Mesendoderm (in vitro differentiated cells): Measurements from ENCODE around the gene ZBED4.

Experiments
- DNase-seq: peaks from one replicate; pipeline ENCODE4 v3.0.0; 2013
- H2AK5ac ChIP-seq: 2 replicates; pipeline ENCODE4 v1.6.1; 2013; ENCODE audit warnings: low read length, inconsistent platforms
- H2BK120ac ChIP-seq: 2 replicates; pipeline ENCODE4 v1.6.1; 2013; ENCODE audit warnings: low read depth, mild to moderate bottlenecking, low read length, moderate library complexity, mixed read lengths
- H2BK15ac ChIP-seq: replicated peaks from 2 replicates; pipeline ENCODE4 v1.6.1; 2013; ENCODE audit warnings: low read depth, mild to moderate bottlenecking, moderate library complexity
- H2BK5ac ChIP-seq: 2 replicates; pipeline ENCODE4 v1.6.1; 2013; ENCODE audit warnings: low read length, inconsistent platforms
- H3K18ac ChIP-seq: 2 replicates; pipeline ENCODE4 v1.6.1; 2013; ENCODE audit warnings: mild to moderate bottlenecking, low read length, mixed read lengths
- H3K23ac ChIP-seq: one replicate; pipeline ENCODE4 v1.6.1; 2013; ENCODE audit warnings: low read length
- H3K27ac ChIP-seq: 2 replicates; pipeline ENCODE4 v1.5.1; 2013; ENCODE audit warnings: low read depth, mild to moderate bottlenecking, inconsistent platforms, low read length, moderate library complexity
- H3K27me3 ChIP-seq: 2 replicates; pipeline ENCODE4 v1.6.1; 2013; ENCODE audit warnings: low read length, control low read depth, mild to moderate bottlenecking, inconsistent platforms; ENCODE audit not compliant: insufficient read depth, poor library complexity
- H3K36me3 ChIP-seq: 2 replicates; pipeline ENCODE4 v1.6.1; 2013; ENCODE audit warnings: low read length, inconsistent platforms; ENCODE audit not compliant: control insufficient read depth, insufficient read depth
- H3K4ac ChIP-seq: one replicate; pipeline ENCODE4 v1.6.1; 2013; ENCODE audit warnings: low read depth, mild to moderate bottlenecking, low read length, moderate library complexity
- H3K4me1 ChIP-seq: 2 replicates; pipeline ENCODE4 v1.6.1; 2013; ENCODE audit warnings: low read depth, low read length, inconsistent platforms; ENCODE audit not compliant: control insufficient read depth
- H3K4me2 ChIP-seq: 2 replicates; pipeline ENCODE4 v1.6.1; 2013; ENCODE audit warnings: low read length
- H3K4me3 ChIP-seq: 2 replicates; pipeline ENCODE4 v1.5.1; 2013; ENCODE audit warnings: mild to moderate bottlenecking, low read length
- H3K56ac ChIP-seq: one replicate; pipeline ENCODE4 v1.6.1; 2013; ENCODE audit warnings: low read length
- H3K79me1 ChIP-seq: 2 replicates; pipeline ENCODE4 v1.6.1; 2013; ENCODE audit warnings: low read length, inconsistent platforms
- H3K79me2 ChIP-seq: 2 replicates; pipeline ENCODE4 v1.6.1; 2013; ENCODE audit warnings: mild to moderate bottlenecking, low read length; ENCODE audit not compliant: control insufficient read depth, insufficient read depth
- H3K9ac ChIP-seq: 2 replicates; pipeline ENCODE4 v1.6.1; 2013; ENCODE audit warnings: low read length, inconsistent platforms
- H4K5ac ChIP-seq: one replicate; pipeline ENCODE4 v1.6.1; 2013; ENCODE audit warnings: low read length
- H4K8ac ChIP-seq: one replicate; pipeline ENCODE4 v1.6.1; 2013; ENCODE audit warnings: low read depth, mild to moderate bottlenecking, control low read depth, low read length, moderate library complexity
- WGBS: extraction: QIAGEN DNeasy Blood & Tissue Kit; methylation state at CpG from one replicate; pipeline ENCODE4 v1.1.7; 2013; ENCODE audit warnings: low lambda C conversion rate, missing lambda C conversion rate; ENCODE audit not compliant: insufficient coverage; ENCODE audit errors: extremely low coverage; 5-methylcytosine and 5-hydroxymethylcytosine counted together

Gene ZBED4

DNA sequence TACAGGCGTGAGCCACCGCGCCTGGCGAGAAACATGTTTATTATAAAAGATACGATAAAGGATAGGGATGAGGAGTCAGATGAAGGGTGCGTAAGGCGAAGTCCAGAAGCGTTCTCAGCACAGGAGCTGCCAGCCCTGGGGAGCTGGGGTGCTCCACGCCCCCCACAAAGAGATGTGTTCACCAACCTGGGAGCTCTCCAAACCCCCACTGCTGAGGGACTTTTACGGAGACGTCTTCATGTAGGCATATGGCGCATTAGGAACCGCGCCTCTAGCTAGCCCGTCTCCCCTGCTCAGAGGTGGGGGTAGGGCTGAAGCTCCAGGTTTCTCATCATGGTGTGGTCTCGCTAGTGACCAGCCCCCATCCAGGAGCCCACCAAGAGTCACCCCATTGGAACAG is 8.4 kb upstream of the ZBED4 start:
- Histone ChIP-seq H3K23ac (no peak overlapping the region), H3K4ac (no peak overlapping the region), H3K79me1 (no peaks in the 10 kb centered on the region), H3K4me2 (no peak overlapping the region), H2BK120ac (no peak overlapping the region), H4K5ac (no peak overlapping the region), H3K27ac (no peak overlapping the region), H3K4me1 (no peaks in the 10 kb centered on the region), H3K27me3 (peaks cover 32% of the 10 kb centered on the region), H4K8ac (no peak overlapping the region), H2BK15ac (no peak overlapping the region), H3K79me2 (no peaks in the 10 kb centered on the region), H2AK5ac (no peak overlapping the region), H3K18ac (no peak overlapping the region), H3K9ac (no peak overlapping the region), H2BK5ac (no peak overlapping the region), H3K36me3 (no peaks in the 10 kb centered on the region), H3K4me3 (no peak overlapping the region), H3K56ac (no peak overlapping the region)
- no peak for DNase-seq
- WGBS: no CpG with 5 or more reads among the region's 16 CpGs

DNA sequence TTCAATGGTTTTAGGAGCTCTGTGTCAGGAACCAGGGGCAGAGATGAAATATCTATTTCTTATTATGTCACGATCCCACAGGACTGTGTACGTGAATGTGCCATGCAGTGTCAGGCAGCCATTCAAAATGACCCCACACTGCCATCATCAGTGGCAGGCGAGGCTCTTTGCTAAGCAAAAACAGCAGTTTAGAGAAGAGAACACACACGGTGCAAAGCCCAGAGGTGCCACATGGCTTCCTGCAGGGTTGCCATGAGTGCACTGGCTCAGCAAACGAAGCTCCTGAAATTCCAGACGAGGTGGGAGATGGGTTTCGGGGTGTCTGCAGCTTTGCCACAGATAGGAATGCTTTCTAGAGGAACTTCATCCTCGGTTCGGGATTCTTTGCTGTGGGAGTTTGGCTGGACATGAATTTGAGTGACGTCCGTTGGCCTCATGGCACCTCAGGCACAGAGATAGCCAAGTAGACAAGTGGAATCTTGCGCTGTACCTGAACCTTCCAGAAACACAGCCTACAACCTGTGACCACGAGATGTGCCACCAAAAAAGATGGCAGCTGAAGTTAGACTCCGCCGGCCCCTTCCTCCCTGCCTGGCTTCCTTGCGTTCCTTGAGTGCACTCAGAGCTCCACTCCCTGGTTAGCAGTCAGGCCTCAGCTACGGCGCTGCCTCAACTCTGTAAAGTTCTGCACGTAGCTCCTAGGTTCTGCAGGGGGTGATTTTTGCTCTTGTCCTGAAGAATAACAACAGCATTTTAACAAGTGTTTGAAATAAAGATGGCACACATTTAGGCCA is 7.8 kb upstream of the ZBED4 start:
- Histone ChIP-seq H3K27me3 (peaks cover 38% of the 10 kb centered on the region), H3K23ac (no peak overlapping the region), H4K8ac (no peak overlapping the region), H3K18ac (no peak overlapping the region), H3K9ac (no peak overlapping the region), H3K27ac (no peak overlapping the region), H2BK120ac (no peak overlapping the region), H3K79me2 (no peaks in the 10 kb centered on the region), H3K56ac (no peak overlapping the region), H4K5ac (no peak overlapping the region), H3K79me1 (no peaks in the 10 kb centered on the region), H3K4me1 (no peaks in the 10 kb centered on the region), H2AK5ac (no peak overlapping the region), H2BK5ac (no peak overlapping the region), H3K4me2 (no peak overlapping the region), H2BK15ac (no peak overlapping the region), H3K4me3 (no peak overlapping the region), H3K4ac (no peak overlapping the region), H3K36me3 (no peaks in the 10 kb centered on the region)
- no peak for DNase-seq
- WGBS: no CpG with 5 or more reads among the region's 19 CpGs

DNA sequence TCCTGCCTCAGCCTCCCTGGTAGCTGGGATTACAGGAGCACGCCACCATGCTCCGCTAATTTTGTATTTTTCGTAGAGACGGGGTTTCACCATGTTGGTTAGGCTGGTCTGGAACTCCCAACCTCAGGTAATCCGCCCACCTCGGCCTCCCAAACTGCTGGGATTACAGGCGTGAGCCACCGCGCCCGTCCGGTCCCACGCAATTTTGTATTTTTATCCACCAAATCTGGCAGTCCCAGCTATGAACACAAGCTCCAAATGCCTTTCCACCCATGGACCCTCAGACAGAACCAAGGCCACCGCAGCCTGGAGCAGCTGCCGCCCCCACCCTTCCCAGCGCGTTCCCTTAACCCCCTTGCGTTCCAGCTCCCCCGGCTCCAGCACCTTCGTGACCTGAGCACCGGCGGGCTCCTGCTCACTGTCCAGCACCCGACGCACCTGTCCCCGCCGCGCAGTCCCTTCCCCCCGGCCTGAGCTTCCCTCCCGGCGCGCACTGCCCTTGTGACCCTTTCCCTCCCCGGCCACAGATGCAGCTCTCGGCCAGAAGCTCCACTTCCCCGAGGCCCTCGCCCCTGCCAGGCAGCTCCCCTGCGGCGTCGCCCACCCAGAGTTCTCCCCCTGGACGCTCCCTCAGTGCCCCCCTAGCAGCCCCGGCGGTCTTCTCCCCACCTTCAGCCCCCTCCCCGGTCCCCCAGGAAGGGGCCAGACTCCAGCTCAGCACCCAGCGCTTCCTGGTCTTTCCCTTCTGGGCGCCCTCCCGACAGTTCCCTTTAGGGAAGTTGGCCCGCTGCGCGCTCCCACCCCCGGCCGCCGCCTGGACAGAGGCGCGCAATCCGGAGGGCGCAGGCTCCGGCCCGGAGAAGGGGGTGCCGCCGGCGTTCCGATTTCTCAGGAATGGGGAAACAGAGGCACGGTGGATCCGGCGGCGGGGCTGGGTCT is 5.6 kb upstream of the ZBED4 start:
- peak overlapping the region; percentile 7 for H3K56ac ChIP-seq
- no peak overlapping the region for H3K4ac ChIP-seq
- no peak overlapping the region for H2BK120ac ChIP-seq
- no peak overlapping the region for H4K8ac ChIP-seq
- H3K9ac ChIP-seq: peak overlapping the region; percentile 21
- H3K23ac ChIP-seq: no peak overlapping the region
- H3K27me3 ChIP-seq: peaks cover 49% of the 10 kb centered on the region
- H3K18ac ChIP-seq: no peak overlapping the region
- no peak overlapping the region for H2BK5ac ChIP-seq
- no peak overlapping the region for H3K4me3 ChIP-seq
- no CpG with 5 or more reads among the region's 64 CpGs for WGBS
- no peak overlapping the region for H2BK15ac ChIP-seq
- H3K4me2 ChIP-seq: peak overlapping the region; percentile 50
- H3K27ac ChIP-seq: no peak overlapping the region
- no peaks in the 10 kb centered on the region for H3K36me3 ChIP-seq
- H3K79me1 ChIP-seq: no peaks in the 10 kb centered on the region
- H3K79me2 ChIP-seq: no peaks in the 10 kb centered on the region
- H4K5ac ChIP-seq: no peak overlapping the region
- no peaks in the 10 kb centered on the region for H3K4me1 ChIP-seq
- DNase-seq: no peak
- no peak overlapping the region for H2AK5ac ChIP-seq

DNA sequence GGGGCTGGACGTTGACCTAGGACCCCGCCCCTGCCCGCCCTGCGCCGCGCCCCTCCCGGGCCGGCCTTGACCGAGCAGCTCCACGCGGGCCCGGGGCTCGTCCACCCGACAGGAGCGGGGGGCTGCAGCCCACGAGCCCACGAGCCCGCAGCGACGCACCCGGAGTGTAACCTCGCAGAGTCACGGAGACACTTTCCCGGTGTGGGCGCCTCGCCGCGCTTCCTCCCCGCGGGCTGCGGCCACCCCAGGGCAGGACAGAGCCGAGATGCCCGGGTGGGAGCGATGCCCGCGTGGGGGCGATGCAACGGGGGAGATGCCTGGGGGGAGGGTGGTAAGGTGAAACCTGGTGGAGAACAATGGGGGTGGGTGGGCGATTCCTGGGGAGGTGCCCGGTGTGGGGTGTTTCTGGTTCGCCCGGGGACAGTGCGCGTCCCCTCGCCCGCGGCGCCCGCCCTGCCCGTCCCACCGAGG is 4.9 kb upstream of the ZBED4 start:
- Histone ChIP-seq H3K56ac (peak overlapping the region; percentile 42), H3K4me1 (no peaks in the 10 kb centered on the region), H3K18ac (no peak overlapping the region), H2BK15ac (no peak overlapping the region), H3K36me3 (no peaks in the 10 kb centered on the region), H4K8ac (no peak overlapping the region), H3K27ac (no peak overlapping the region), H3K79me1 (no peaks in the 10 kb centered on the region), H4K5ac (no peak overlapping the region), H3K27me3 (peaks cover 49% of the 10 kb centered on the region), H2BK5ac (no peak overlapping the region), H3K23ac (no peak overlapping the region), H3K9ac (peak overlapping the region; percentile 50), H2BK120ac (no peak overlapping the region), H3K4me3 (no peak overlapping the region), H3K4me2 (peak overlapping the region; percentile 50), H2AK5ac (no peak overlapping the region), H3K79me2 (no peaks in the 10 kb centered on the region), H3K4ac (no peak overlapping the region)
- no CpG with 5 or more reads among the region's 51 CpGs for WGBS
- no peak for DNase-seq

DNA sequence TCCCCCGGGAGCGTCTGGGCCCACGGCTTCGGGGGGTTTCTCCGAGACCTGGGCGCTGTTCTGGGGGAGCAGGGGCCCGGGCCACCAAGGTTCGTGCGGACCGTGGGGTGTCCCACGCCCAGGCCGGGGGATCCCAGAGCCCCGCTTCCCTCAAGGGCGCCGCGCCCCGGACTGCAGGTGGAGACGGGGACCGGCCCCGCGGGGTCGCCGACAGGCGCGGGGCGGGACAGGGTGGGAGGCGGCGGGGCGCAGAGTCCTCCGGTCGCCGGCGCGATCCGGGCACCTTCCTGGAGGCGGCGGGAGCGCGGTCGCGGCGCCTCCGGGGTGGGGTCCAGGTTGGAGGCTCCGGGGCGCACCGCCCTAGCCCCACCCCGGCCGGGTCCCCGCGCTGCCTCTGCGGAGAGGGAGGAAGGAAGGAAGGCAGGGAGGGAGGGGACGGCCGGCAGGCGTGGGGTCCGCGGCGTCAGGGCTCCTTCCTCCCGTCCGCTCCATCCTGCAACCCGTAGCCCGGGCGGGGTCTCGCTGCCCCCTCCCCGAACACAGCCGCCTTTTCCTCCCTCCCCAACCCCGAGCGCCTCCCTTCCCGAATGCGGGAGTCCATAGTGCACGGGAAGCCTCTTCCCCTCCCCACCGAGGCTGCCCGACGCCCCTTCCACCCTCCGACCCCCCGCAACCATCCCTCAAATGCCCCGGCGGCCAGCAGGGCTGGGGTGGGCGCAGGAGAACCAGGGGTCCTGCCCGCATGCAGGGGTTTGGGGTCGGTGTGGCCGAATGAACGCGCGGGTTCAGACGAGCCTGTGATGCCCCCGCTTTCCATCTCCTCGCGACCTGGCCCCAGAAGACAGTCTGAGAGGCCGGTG is 4.3 kb upstream of the ZBED4 start:
- no CpG with 5 or more reads among the region's 89 CpGs for WGBS
- Histone ChIP-seq H3K56ac (peak overlapping the region; percentile 34), H3K27me3 (peaks cover 49% of the 10 kb centered on the region), H3K36me3 (no peaks in the 10 kb centered on the region), H3K79me1 (peaks cover 1% of the 10 kb centered on the region), H3K4me2 (peak overlapping the region; percentile 15), H3K9ac (no peak overlapping the region), H3K4ac (no peak overlapping the region), H3K4me1 (no peaks in the 10 kb centered on the region), H2BK15ac (no peak overlapping the region), H3K18ac (no peak overlapping the region), H3K23ac (no peak overlapping the region), H2BK5ac (no peak overlapping the region), H2BK120ac (no peak overlapping the region), H4K5ac (no peak overlapping the region), H4K8ac (no peak overlapping the region), H3K27ac (no peak overlapping the region), H2AK5ac (no peak overlapping the region), H3K4me3 (no peak overlapping the region), H3K79me2 (peaks cover 3% of the 10 kb centered on the region)
- no peak for DNase-seq
